Measurements from ENCODE around the gene SF3B1. TPM values are rescaled to one million over a fixed set of nuclear protein-coding genes. Genes with fewer than 3 reads are reported as not detected.
"Not testable (repeated sequence)": the region's sequence is repeated elsewhere in the genome, so short reads cannot be mapped to it uniquely, and the experiment has no call there.

The SF3B1 gene
- total RNA-seq, 1 experiment from 2014 or later: 279 TPM

GRCh38 chr2:197437380-197437779 is 2.6 kb upstream of the SF3B1 start:
- DNase-seq (ENCODE audit: low spot score): no peak

- no peak for DNase-seq (ENCODE audit: low spot score)
Observed at GRCh38 chr2:197435598-197436420, 981 bp upstream of the SF3B1 start.

GRCh38 chr2:197433780-197434438 is 919 bp downstream of the SF3B1 start:
- no peak for DNase-seq (ENCODE audit: low spot score)

- DNase-seq (ENCODE audit: low spot score): not testable (repeated sequence)
Observed at GRCh38 chr2:197432527-197432926, 2.3 kb downstream of the SF3B1 start.

- DNase-seq (ENCODE audit: low spot score): no peak
Observed at GRCh38 chr2:197431858-197432257, 3.0 kb downstream of the SF3B1 start.

GRCh38 chr2:197427986-197428385 is 6.8 kb downstream of the SF3B1 start:
- DNase-seq (ENCODE audit: low spot score): no peak

- no peak for DNase-seq (ENCODE audit: low spot score)
Observed at GRCh38 chr2:197426723-197427603, 7.9 kb downstream of the SF3B1 start.

GRCh38 chr2:197425550-197425949 is 9.3 kb downstream of the SF3B1 start:
- DNase-seq (ENCODE audit: low spot score): no peak

- DNase-seq (ENCODE audit: low spot score): no peak
Observed at GRCh38 chr2:197423307-197423706, 11.5 kb downstream of the SF3B1 start.

GRCh38 chr2:197419438-197419837 is 15.4 kb downstream of the SF3B1 start:
- DNase-seq (ENCODE audit: low spot score): no peak

- no peak for DNase-seq (ENCODE audit: low spot score)
Observed at GRCh38 chr2:197416268-197416667, 18.6 kb downstream of the SF3B1 start.

- no peak for DNase-seq (ENCODE audit: low spot score)
Observed at GRCh38 chr2:197414515-197414914, 20.3 kb downstream of the SF3B1 start.

GRCh38 chr2:197414039-197414438 is 20.8 kb downstream of the SF3B1 start:
- no peak for DNase-seq (ENCODE audit: low spot score)

- DNase-seq (ENCODE audit: low spot score): no peak
Observed at GRCh38 chr2:197405582-197405981, 29.2 kb downstream of the SF3B1 start.

GRCh38 chr2:197399887-197400540 is 34.8 kb downstream of the SF3B1 start:
- DNase-seq (ENCODE audit: low spot score): no peak

- no peak for DNase-seq (ENCODE audit: low spot score)
Observed at GRCh38 chr2:197398913-197399312, 35.9 kb downstream of the SF3B1 start.

- no peak for DNase-seq (ENCODE audit: low spot score)
Observed at GRCh38 chr2:197391220-197391717, 43.6 kb downstream of the SF3B1 start.

GRCh38 chr2:197388866-197389587 is 45.8 kb downstream of the SF3B1 start:
- no peak for DNase-seq (ENCODE audit: low spot score)

GRCh38 chr2:197387179-197387578 is 47.6 kb downstream of the SF3B1 start:
- DNase-seq (ENCODE audit: low spot score): no peak

GRCh38 chr2:197386242-197386641 is 48.6 kb downstream of the SF3B1 start:
- DNase-seq (ENCODE audit: low spot score): no peak

GRCh38 chr2:197383825-197384224 is 51.0 kb downstream of the SF3B1 start:
- no peak for DNase-seq (ENCODE audit: low spot score)
